ENCODE measurements around the gene NANOGP8.
"Not testable (repeated sequence)": the region's sequence is repeated elsewhere in the genome, so short reads cannot be mapped to it uniquely, and the experiment has no call there.

NANOGP8 gene

GRCh38 chr15:35081626-35082365, 3.3 kb downstream of the NANOGP8 start:
- not testable (repeated sequence) for H3K36me3 Mint-ChIP-seq (ENCODE audit: low read depth); H3K4me3 Mint-ChIP-seq; H3K9me3 Mint-ChIP-seq; H3K27me3 Mint-ChIP-seq (ENCODE audit: low read depth); H3K27ac Mint-ChIP-seq; H3K4me1 Mint-ChIP-seq (ENCODE audit: low read depth)

GRCh38 chr15:35080226-35080625, 4.9 kb downstream of the NANOGP8 start:
- H3K27ac Mint-ChIP-seq: no peak overlapping the region
- no peaks in the 10 kb centered on the region for H3K27me3 Mint-ChIP-seq (ENCODE audit: low read depth)
- no peaks in the 10 kb centered on the region for H3K9me3 Mint-ChIP-seq
- no peaks in the 10 kb centered on the region for H3K4me1 Mint-ChIP-seq (ENCODE audit: low read depth)
- no peak overlapping the region for H3K4me3 Mint-ChIP-seq
- H3K36me3 Mint-ChIP-seq (ENCODE audit: low read depth): no peaks in the 10 kb centered on the region

GRCh38 chr15:35078221-35078915, 6.7 kb downstream of the NANOGP8 start:
- H3K27me3 Mint-ChIP-seq (ENCODE audit: low read depth): no peaks in the 10 kb centered on the region
- no peaks in the 10 kb centered on the region for H3K9me3 Mint-ChIP-seq
- H3K4me1 Mint-ChIP-seq (ENCODE audit: low read depth): no peaks in the 10 kb centered on the region
- H3K27ac Mint-ChIP-seq: no peak overlapping the region
- H3K4me3 Mint-ChIP-seq: no peak overlapping the region
- H3K36me3 Mint-ChIP-seq (ENCODE audit: low read depth): no peaks in the 10 kb centered on the region

- Mint-ChIP-seq H3K9me3 (no peaks in the 10 kb centered on the region), H3K27ac (no peak overlapping the region), H3K36me3 (ENCODE audit: low read depth) (no peaks in the 10 kb centered on the region), H3K4me1 (ENCODE audit: low read depth) (no peaks in the 10 kb centered on the region), H3K4me3 (no peak overlapping the region), H3K27me3 (ENCODE audit: low read depth) (peaks cover 5% of the 10 kb centered on the region)
Measured at GRCh38 chr15:35071106-35071505, 14.0 kb downstream of the NANOGP8 start.

- H3K27ac Mint-ChIP-seq: no peak overlapping the region
- no peak overlapping the region for H3K4me3 Mint-ChIP-seq
- H3K9me3 Mint-ChIP-seq: no peaks in the 10 kb centered on the region
- no peaks in the 10 kb centered on the region for H3K4me1 Mint-ChIP-seq (ENCODE audit: low read depth)
- H3K36me3 Mint-ChIP-seq (ENCODE audit: low read depth): no peaks in the 10 kb centered on the region
- H3K27me3 Mint-ChIP-seq (ENCODE audit: low read depth): peaks cover 5% of the 10 kb centered on the region
Measured at GRCh38 chr15:35068846-35069475, 16.1 kb downstream of the NANOGP8 start.

GRCh38 chr15:35067496-35068347, 17.4 kb downstream of the NANOGP8 start:
- no peaks in the 10 kb centered on the region for H3K9me3 Mint-ChIP-seq
- H3K4me3 Mint-ChIP-seq: no peak overlapping the region
- H3K27me3 Mint-ChIP-seq (ENCODE audit: low read depth): peaks cover 5% of the 10 kb centered on the region
- no peaks in the 10 kb centered on the region for H3K4me1 Mint-ChIP-seq (ENCODE audit: low read depth)
- no peak overlapping the region for H3K27ac Mint-ChIP-seq
- H3K36me3 Mint-ChIP-seq (ENCODE audit: low read depth): no peaks in the 10 kb centered on the region

- H3K4me3 Mint-ChIP-seq: no peak overlapping the region
- peaks cover 5% of the 10 kb centered on the region for H3K27me3 Mint-ChIP-seq (ENCODE audit: low read depth)
- no peaks in the 10 kb centered on the region for H3K36me3 Mint-ChIP-seq (ENCODE audit: low read depth)
- no peaks in the 10 kb centered on the region for H3K4me1 Mint-ChIP-seq (ENCODE audit: low read depth)
- no peaks in the 10 kb centered on the region for H3K9me3 Mint-ChIP-seq
- H3K27ac Mint-ChIP-seq: no peak overlapping the region
Measured at GRCh38 chr15:35066094-35066493, 19.0 kb downstream of the NANOGP8 start.

- Mint-ChIP-seq H3K4me1 (ENCODE audit: low read depth) (no peaks in the 10 kb centered on the region), H3K9me3 (no peaks in the 10 kb centered on the region), H3K4me3 (no peak overlapping the region), H3K27me3 (ENCODE audit: low read depth) (peaks cover 5% of the 10 kb centered on the region), H3K27ac (no peak overlapping the region), H3K36me3 (ENCODE audit: low read depth) (no peaks in the 10 kb centered on the region)
Measured at GRCh38 chr15:35064576-35065190, 20.4 kb downstream of the NANOGP8 start.

GRCh38 chr15:35062738-35063099, 22.4 kb downstream of the NANOGP8 start:
- Mint-ChIP-seq H3K27ac (no peak overlapping the region), H3K27me3 (ENCODE audit: low read depth) (no peaks in the 10 kb centered on the region), H3K4me1 (ENCODE audit: low read depth) (no peaks in the 10 kb centered on the region), H3K4me3 (no peak overlapping the region), H3K36me3 (ENCODE audit: low read depth) (no peaks in the 10 kb centered on the region), H3K9me3 (no peaks in the 10 kb centered on the region)

- Mint-ChIP-seq H3K4me1 (ENCODE audit: low read depth) (no peaks in the 10 kb centered on the region), H3K27ac (no peak overlapping the region), H3K36me3 (ENCODE audit: low read depth) (no peaks in the 10 kb centered on the region), H3K9me3 (no peaks in the 10 kb centered on the region), H3K27me3 (ENCODE audit: low read depth) (no peaks in the 10 kb centered on the region), H3K4me3 (no peak overlapping the region)
Measured at GRCh38 chr15:35061825-35062737, 23.0 kb downstream of the NANOGP8 start.

- Mint-ChIP-seq H3K27ac (no peak overlapping the region), H3K9me3 (no peaks in the 10 kb centered on the region), H3K4me1 (ENCODE audit: low read depth) (no peaks in the 10 kb centered on the region), H3K4me3 (no peak overlapping the region), H3K27me3 (ENCODE audit: low read depth) (no peaks in the 10 kb centered on the region), H3K36me3 (ENCODE audit: low read depth) (no peaks in the 10 kb centered on the region)
Measured at GRCh38 chr15:35061161-35061824, 23.8 kb downstream of the NANOGP8 start.

GRCh38 chr15:35060591-35060990, 24.5 kb downstream of the NANOGP8 start:
- Mint-ChIP-seq H3K27me3 (ENCODE audit: low read depth) (no peaks in the 10 kb centered on the region), H3K9me3 (no peaks in the 10 kb centered on the region), H3K27ac (no peak overlapping the region), H3K36me3 (ENCODE audit: low read depth) (no peaks in the 10 kb centered on the region), H3K4me1 (ENCODE audit: low read depth) (no peaks in the 10 kb centered on the region), H3K4me3 (no peak overlapping the region)

GRCh38 chr15:35058534-35059054, 26.5 kb downstream of the NANOGP8 start:
- Mint-ChIP-seq H3K27ac (no peak overlapping the region), H3K4me3 (no peak overlapping the region), H3K27me3 (ENCODE audit: low read depth) (no peaks in the 10 kb centered on the region), H3K9me3 (no peaks in the 10 kb centered on the region), H3K4me1 (ENCODE audit: low read depth) (no peaks in the 10 kb centered on the region), H3K36me3 (ENCODE audit: low read depth) (no peaks in the 10 kb centered on the region)
